Right atrium auricular region (tissue), 2 donors: ENCODE results near the gene NEDD4L. TPM values are rescaled to one million over a fixed set of nuclear protein-coding genes. Genes with fewer than 3 reads are reported as not detected.
A peak's percentile ranks its signal among the peaks of the same experiment; 100 is the strongest.

Experiments
- DNase-seq: peaks from one replicate; pipeline ENCODE4 v3.0.0-alpha.2; 2019; ENCODE audit warnings: low spot score
- H3K27ac ChIP-seq, 2 donors: fragments of 200-600 bp; sonication (generic); 1 replicate in 1 of 2; 2 replicates in 1 of 2; pipeline ENCODE4 v1.5.1; 2016 to 2019
- H3K27me3 ChIP-seq, 2 donors: fragments of 200-600 bp; sonication (generic); one replicate each; pipeline versions ENCODE4 v1.5.1 to v1.6.0; 2017 to 2019
- H3K36me3 ChIP-seq: fragments of 200-600 bp; sonication (generic); one replicate; pipeline ENCODE4 v1.5.1; 2016
- H3K4me1 ChIP-seq, 2 donors: fragments of 200-600 bp; sonication (generic); one replicate each; pipeline versions ENCODE4 v1.5.1 to v1.6.0; 2017 to 2019
- H3K4me3 ChIP-seq, 2 donors: fragments of 200-600 bp; sonication (generic); 1 replicate in 1 of 2; 2 replicates in 1 of 2; pipeline ENCODE4 v1.5.1; 2017 to 2019; ENCODE audit warnings: mild to moderate bottlenecking in 1 of 2, moderate library complexity in 1 of 2
- H3K9me3 ChIP-seq, 2 donors: fragments of 200-600 bp; sonication (generic); one replicate each; pipeline ENCODE4 v1.5.1; 2019
- total RNA-seq, 2 donors: library from RNA; depleted of rRNA; stranded (reverse); fragments of >200 nt; gene quantifications; one replicate each; pipeline ENCODE4 v1.1.0, GENCODE V29; 2016
- TF ChIP-seq, protein P1 (sequence below), 2 donors: fragments of 200-600 bp; sonication (generic); IDR thresholded peaks; one replicate each; pipeline ENCODE4 v1.5.1; 2019; ENCODE audit warnings: antibody characterized with exemption in 2 of 2

The NEDD4L gene
- total RNA-seq, 2 donors from 2014 or later: 45.0 to 68.0 TPM

DNA sequence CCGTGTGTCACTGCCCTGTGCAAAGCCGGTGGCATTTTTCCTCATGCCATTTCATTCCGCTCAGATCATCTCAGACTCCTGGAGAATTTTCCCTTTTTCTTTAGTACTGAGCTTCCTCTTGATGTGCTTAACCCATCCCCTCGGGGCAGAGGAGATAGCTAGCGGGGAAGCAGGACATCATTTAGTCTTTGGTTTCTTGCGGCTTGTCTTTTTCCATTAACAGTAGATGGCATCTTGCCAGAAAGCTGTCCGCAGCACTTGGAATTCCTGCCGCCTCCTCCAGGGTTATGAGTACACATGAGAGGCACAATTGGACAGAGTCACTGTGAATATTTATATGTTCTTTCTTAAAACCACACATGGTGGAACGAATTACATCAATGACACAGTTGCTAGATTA lies 358.2 kb downstream of the NEDD4L start:
- no peak overlapping the region for H3K4me3 ChIP-seq
- no peaks in the 10 kb centered on the region for H3K9me3 ChIP-seq
- H3K4me1 ChIP-seq: peaks cover 0 to 15% of the 10 kb centered on the region in 2 donors
- H3K36me3 ChIP-seq: no peaks in the 10 kb centered on the region
- H3K27ac ChIP-seq: peak overlapping the region in 1 of 2 donors; percentile 9
- no peaks in the 10 kb centered on the region for H3K27me3 ChIP-seq
- TF ChIP-seq, protein P1, sequence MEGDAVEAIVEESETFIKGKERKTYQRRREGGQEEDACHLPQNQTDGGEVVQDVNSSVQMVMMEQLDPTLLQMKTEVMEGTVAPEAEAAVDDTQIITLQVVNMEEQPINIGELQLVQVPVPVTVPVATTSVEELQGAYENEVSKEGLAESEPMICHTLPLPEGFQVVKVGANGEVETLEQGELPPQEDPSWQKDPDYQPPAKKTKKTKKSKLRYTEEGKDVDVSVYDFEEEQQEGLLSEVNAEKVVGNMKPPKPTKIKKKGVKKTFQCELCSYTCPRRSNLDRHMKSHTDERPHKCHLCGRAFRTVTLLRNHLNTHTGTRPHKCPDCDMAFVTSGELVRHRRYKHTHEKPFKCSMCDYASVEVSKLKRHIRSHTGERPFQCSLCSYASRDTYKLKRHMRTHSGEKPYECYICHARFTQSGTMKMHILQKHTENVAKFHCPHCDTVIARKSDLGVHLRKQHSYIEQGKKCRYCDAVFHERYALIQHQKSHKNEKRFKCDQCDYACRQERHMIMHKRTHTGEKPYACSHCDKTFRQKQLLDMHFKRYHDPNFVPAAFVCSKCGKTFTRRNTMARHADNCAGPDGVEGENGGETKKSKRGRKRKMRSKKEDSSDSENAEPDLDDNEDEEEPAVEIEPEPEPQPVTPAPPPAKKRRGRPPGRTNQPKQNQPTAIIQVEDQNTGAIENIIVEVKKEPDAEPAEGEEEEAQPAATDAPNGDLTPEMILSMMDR (IDR thresholded peaks at IDR 0.05): no peak
- no peak for DNase-seq

DNA sequence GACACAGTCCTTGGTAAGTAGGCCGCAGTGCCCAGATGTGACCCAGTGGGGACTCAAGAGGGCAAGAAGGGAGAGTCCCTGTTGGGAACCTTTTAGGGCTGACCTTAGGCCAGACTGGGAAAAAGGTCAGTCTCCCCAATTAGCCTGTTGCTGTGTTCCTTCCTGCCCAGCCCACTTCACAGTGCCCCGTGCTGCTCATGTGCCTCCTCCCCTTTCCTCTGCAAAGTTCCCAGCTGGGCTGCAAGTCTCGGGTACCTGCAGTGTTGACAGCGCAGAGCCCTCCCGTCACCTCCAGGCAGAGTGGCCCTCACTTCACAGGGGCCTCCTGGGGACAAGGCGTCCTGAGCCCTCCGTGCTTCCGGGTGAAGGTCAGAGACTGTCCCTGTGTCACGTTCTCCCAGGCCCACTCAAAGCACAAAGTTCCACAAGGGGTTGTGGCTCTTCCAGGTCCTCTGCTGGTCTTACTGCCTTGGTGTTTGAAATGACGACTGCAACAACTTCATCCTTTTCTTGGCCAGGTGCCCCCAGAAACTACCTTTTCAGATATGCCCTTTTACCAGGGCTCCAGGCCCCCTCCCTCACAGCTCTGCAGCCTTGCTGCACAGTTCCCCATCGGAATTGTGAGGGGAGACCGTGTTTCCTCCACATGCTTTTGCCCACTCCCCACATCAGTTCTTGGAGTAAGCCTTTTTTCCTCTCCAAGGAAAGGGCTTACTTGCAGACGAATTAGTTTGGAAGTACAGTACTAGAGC lies 359.1 kb downstream of the NEDD4L start:
- Histone ChIP-seq H3K36me3 (no peaks in the 10 kb centered on the region), H3K4me3 (no peak overlapping the region), H3K27ac (peak overlapping the region in 1 of 2 donors; percentile 29), H3K9me3 (no peaks in the 10 kb centered on the region), H3K4me1 (peaks cover 0 to 15% of the 10 kb centered on the region in 2 donors), H3K27me3 (no peaks in the 10 kb centered on the region)
- TF ChIP-seq, protein P1 (IDR thresholded peaks at IDR 0.05): no peak
- DNase-seq: no peak

DNA sequence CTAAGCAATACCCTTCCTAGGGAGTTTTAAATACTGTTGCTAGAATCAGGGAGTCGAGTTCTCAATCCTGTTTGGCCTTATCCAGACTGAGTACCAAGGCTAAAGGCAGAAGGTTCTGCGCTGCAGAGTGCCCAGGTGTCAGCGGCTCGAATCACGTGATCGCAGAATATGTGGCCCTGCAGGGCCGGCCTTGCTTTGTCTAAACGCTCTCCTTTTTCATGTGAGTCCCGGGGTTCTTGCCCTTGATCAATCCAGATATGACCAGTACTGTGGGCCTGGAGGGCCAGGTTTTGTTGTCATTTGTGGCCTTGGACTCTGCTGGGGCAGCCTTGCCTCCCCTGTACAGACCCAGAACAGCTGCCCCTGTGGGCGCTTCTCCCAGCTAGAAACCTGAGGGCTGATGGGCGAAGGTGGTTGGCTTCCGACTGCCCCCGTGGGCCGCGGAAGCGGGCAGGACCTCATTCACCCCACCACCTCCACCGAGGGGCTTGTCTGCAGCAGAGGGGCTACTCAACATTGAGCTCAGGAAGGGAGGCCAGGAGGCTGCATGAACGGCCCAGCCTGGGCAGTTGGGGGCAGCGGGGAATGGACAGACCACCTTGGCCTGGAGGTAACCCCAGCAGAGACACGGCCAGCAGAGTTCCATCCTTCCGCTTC lies 359.9 kb downstream of the NEDD4L start:
- no peaks in the 10 kb centered on the region for H3K9me3 ChIP-seq
- H3K36me3 ChIP-seq: no peaks in the 10 kb centered on the region
- no peak overlapping the region for H3K4me3 ChIP-seq
- no peak for DNase-seq
- TF ChIP-seq, protein P1 (IDR thresholded peaks at IDR 0.05): no peak
- peak overlapping the region in 1 of 2 donors; percentile 29 for H3K27ac ChIP-seq
- H3K27me3 ChIP-seq: no peaks in the 10 kb centered on the region
- H3K4me1 ChIP-seq: peaks cover 0 to 15% of the 10 kb centered on the region in 2 donors

DNA sequence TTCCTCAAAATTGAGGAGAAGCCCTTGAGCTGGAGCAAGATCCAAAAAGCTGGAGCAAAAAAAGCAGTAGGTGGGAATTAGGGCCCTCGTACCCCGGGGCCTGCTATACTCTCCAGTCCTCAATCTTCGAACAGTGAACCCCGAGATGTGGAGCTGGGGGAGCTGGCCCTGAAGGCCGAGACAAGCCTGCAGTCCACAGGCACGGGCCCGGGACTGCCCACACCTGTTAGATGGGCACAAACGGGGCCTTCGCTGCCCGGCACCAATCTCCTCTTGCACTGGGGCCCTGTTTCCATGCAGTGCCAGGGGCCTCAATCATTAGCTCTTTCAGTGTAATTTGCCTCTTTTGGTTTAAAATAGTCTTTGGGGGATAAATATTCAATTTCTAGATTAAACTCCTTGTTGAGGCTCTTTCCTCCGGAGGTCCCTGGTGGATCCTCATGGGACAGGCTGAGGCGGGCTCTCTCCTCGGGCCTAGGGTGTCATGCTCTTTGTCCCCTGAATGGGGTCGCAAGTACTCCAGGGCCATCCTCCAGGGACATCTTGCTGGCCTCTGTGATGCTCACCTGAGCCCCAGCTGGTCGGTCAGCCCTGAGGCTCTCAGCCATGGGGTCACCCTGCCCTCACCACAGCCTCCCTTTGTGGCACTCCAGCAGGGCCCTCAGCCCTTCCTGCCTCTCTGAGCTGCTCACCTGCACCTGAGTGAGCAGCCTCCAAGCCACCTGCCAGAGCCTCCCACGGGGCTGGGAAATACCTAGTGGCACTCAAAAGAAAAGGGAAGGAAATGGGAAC lies 361.3 kb downstream of the NEDD4L start:
- Histone ChIP-seq H3K9me3 (no peaks in the 10 kb centered on the region), H3K27me3 (no peaks in the 10 kb centered on the region), H3K27ac (no peak overlapping the region), H3K4me1 (peaks cover 0 to 15% of the 10 kb centered on the region in 2 donors), H3K4me3 (no peak overlapping the region), H3K36me3 (no peaks in the 10 kb centered on the region)
- TF ChIP-seq, protein P1 (IDR thresholded peaks at IDR 0.05): no peak
- DNase-seq: no peak

DNA sequence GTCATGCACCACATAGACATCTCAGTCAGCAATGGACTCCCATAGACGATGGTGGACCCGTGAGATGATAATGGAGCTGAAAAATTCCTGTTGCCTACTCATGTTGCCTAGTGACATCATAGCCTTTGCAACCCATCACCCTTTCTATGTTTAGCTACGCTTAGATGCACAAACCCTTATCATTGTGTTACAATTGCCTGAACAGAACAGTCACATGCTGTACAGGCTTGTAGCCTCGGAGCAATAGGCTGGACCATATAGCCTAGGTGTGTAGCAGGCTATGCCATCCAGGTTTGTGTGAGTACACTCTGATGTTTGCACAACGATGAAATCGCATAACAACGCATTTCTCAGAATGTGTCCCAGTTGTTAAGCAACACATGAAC lies 363.2 kb downstream of the NEDD4L start:
- Histone ChIP-seq H3K4me3 (no peak overlapping the region), H3K36me3 (no peaks in the 10 kb centered on the region), H3K27ac (no peak overlapping the region), H3K4me1 (peaks cover 0 to 13% of the 10 kb centered on the region in 2 donors), H3K27me3 (no peaks in the 10 kb centered on the region), H3K9me3 (no peaks in the 10 kb centered on the region)
- DNase-seq: no peak
- TF ChIP-seq, protein P1 (IDR thresholded peaks at IDR 0.05): no peak
